Prostate gland (tissue), 2 donors: ENCODE results near the gene TRAF2.

ENCODE experiments used
- POLR2AphosphoS5 ChIP-seq: sonication (generic); formaldehyde crosslinking; IDR thresholded peaks from one replicate; pipeline ENCODE4 v1.6.1; 2017; ENCODE audit warnings: antibody characterized with exemption
- TF ChIP-seq, protein P1 (sequence below), 4 experiments: fragments of 200-600 bp in 2 of 4; fragments of 450-650 bp in 2 of 4; sonication (generic) in 2 of 4; IDR thresholded peaks; 1 replicate in 3 of 4; 2 replicates in 1 of 4; pipeline ENCODE4 v1.5.1; 2016 to 2019; ENCODE audit warnings: antibody characterized with exemption in 4 of 4, mild to moderate bottlenecking in 2 of 4, moderate library complexity in 2 of 4

DNA sequence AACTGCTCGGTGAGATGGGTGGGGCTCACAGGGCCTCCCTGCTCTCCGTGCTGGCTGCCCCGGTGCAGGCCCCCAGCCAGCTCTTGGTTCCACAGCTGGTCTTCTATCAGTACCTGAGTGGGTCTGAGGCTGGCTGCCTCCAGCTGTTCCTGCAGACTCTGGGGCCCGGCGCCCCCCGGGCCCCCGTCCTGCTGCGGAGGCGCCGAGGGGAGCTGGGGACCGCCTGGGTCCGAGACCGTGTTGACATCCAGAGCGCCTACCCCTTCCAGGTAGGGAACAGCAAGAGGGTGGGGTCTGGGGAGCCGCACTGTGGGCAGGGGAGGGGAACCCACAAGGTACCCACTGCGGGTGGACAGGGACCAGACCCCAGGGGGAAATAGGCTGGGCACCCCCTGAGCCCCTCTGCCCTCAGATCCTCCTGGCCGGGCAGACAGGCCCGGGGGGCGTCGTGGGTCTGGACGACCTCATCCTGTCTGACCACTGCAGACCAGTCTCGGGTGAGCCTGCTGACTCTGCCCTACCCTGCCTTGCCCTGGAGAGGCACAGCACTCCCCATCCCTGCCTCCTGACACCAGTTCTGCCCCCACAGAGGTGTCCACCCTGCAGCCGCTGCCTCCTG lies 31.4 kb upstream of the TRAF2 start:
- TF ChIP-seq, protein P1, sequence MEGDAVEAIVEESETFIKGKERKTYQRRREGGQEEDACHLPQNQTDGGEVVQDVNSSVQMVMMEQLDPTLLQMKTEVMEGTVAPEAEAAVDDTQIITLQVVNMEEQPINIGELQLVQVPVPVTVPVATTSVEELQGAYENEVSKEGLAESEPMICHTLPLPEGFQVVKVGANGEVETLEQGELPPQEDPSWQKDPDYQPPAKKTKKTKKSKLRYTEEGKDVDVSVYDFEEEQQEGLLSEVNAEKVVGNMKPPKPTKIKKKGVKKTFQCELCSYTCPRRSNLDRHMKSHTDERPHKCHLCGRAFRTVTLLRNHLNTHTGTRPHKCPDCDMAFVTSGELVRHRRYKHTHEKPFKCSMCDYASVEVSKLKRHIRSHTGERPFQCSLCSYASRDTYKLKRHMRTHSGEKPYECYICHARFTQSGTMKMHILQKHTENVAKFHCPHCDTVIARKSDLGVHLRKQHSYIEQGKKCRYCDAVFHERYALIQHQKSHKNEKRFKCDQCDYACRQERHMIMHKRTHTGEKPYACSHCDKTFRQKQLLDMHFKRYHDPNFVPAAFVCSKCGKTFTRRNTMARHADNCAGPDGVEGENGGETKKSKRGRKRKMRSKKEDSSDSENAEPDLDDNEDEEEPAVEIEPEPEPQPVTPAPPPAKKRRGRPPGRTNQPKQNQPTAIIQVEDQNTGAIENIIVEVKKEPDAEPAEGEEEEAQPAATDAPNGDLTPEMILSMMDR (IDR thresholded peaks at IDR 0.05) = no peak
- no peak for TF ChIP-seq POLR2AphosphoS5
